Measurements from ENCODE around the gene SLC2A13.

DNA sequence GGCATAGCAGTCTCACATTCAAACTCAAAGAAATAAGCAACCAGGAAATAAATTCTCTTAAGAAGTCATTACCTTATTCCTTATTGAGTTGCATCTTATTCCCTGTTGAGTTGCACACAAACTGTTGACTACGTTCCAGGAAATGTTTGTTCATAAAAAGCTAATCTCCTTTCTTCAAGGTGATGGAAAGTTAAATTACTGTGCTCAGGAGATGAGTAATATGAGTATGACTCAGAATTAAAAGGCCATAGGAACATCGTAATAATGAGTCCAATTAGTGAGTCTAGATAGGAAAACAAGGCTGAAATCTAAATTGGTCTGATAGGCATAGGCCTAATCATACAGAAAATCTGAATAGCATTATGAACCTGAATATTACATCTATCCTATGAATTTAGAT, 203.1 kb downstream of the SLC2A13 start:
- TF ChIP-seq, protein P1, sequence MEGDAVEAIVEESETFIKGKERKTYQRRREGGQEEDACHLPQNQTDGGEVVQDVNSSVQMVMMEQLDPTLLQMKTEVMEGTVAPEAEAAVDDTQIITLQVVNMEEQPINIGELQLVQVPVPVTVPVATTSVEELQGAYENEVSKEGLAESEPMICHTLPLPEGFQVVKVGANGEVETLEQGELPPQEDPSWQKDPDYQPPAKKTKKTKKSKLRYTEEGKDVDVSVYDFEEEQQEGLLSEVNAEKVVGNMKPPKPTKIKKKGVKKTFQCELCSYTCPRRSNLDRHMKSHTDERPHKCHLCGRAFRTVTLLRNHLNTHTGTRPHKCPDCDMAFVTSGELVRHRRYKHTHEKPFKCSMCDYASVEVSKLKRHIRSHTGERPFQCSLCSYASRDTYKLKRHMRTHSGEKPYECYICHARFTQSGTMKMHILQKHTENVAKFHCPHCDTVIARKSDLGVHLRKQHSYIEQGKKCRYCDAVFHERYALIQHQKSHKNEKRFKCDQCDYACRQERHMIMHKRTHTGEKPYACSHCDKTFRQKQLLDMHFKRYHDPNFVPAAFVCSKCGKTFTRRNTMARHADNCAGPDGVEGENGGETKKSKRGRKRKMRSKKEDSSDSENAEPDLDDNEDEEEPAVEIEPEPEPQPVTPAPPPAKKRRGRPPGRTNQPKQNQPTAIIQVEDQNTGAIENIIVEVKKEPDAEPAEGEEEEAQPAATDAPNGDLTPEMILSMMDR (conservative IDR thresholded peaks at IDR 0.05): no peak
- TF ChIP-seq EZH2 (IDR thresholded peaks at IDR 0.05; ENCODE audit: low read depth): no peak
